HepG2 (cell line): ENCODE data around the gene AMD1. TPM values are rescaled to one million over a fixed set of nuclear protein-coding genes. Genes with fewer than 3 reads are reported as not detected.

ENCODE experiments used
- ARNT ChIP-seq: fragments of 450-650 bp; IDR thresholded peaks from 2 replicates; pipeline ENCODE4 v1.6.1; 2017
- CSRNP2 ChIP-seq: sonication (generic); formaldehyde crosslinking; conservative IDR thresholded peaks from 2 replicates; pipeline ENCODE4 v1.8.0; 2022; ENCODE audit warnings: low read depth, missing genetic modification reagents
- FOXM1 ChIP-seq: sonication (generic); formaldehyde crosslinking; IDR thresholded peaks from 2 replicates; pipeline ENCODE4 v1.5.0; 2020; ENCODE audit warnings: missing genetic modification reagents
- GPN1 ChIP-seq: sonication (generic); formaldehyde crosslinking; IDR thresholded peaks from 2 replicates; pipeline ENCODE4 v1.5.1; 2020; ENCODE audit warnings: missing genetic modification reagents, borderline replicate concordance
- HIVEP1 ChIP-seq: sonication (generic); formaldehyde crosslinking; IDR thresholded peaks from 2 replicates; pipeline ENCODE4 v1.4.0; 2020; ENCODE audit warnings: mild to moderate bottlenecking, missing genetic modification reagents
- HNRNPH1 ChIP-seq: fragments of 200-400 bp; formaldehyde crosslinking; optimal IDR thresholded peaks from 2 replicates; pipeline ENCODE3; 2017; ENCODE audit warnings: mild to moderate bottlenecking, low read depth, low read length
- HOXD1 ChIP-seq: sonication (generic); formaldehyde crosslinking; IDR thresholded peaks from 2 replicates; pipeline ENCODE4 v1.5.0; 2020; ENCODE audit warnings: missing genetic modification reagents
- JUND ChIP-seq: sonication (generic); formaldehyde crosslinking; IDR thresholded peaks from 2 replicates; pipeline ENCODE4 v1.8.0; 2022; ENCODE audit warnings: mild to moderate bottlenecking, missing genetic modification reagents
- KLF11 ChIP-seq: IDR thresholded peaks from 2 replicates; pipeline ENCODE4 v1.6.1; 2016; ENCODE audit warnings: missing compliant biosample characterization
- ONECUT2 ChIP-seq: sonication (generic); formaldehyde crosslinking; IDR thresholded peaks from 2 replicates; pipeline ENCODE4 v1.4.0; 2020; ENCODE audit warnings: missing genetic modification reagents
- SCMH1 ChIP-seq: sonication (generic); formaldehyde crosslinking; IDR thresholded peaks from 2 replicates; pipeline ENCODE4 v1.9.0; 2021; ENCODE audit warnings: missing genetic modification reagents, mild to moderate bottlenecking, borderline replicate concordance
- SMAD3 ChIP-seq: sonication (generic); formaldehyde crosslinking; IDR thresholded peaks from 2 replicates; pipeline ENCODE4 v1.4.0; 2020; ENCODE audit warnings: missing genetic modification reagents
- SNAI1 ChIP-seq: sonication (generic); formaldehyde crosslinking; IDR thresholded peaks from 2 replicates; pipeline ENCODE4 v1.5.0; 2020; ENCODE audit warnings: mild to moderate bottlenecking, missing genetic modification reagents, borderline replicate concordance
- ZFP62 ChIP-seq: sonication (generic); formaldehyde crosslinking; IDR thresholded peaks from 2 replicates; pipeline ENCODE4 v1.4.0; 2020; ENCODE audit warnings: missing genetic modification reagents
- ZMYM4 ChIP-seq: sonication (generic); formaldehyde crosslinking; IDR thresholded peaks from 2 replicates; pipeline ENCODE4 v1.8.1; 2023; ENCODE audit warnings: mild to moderate bottlenecking, missing genetic modification reagents
- ZNF121 ChIP-seq: sonication (generic); formaldehyde crosslinking; IDR thresholded peaks from 2 replicates; pipeline ENCODE4 v1.5.0; 2020; ENCODE audit warnings: mild to moderate bottlenecking, missing genetic modification reagents
- ZNF180 ChIP-seq: sonication (generic); formaldehyde crosslinking; IDR thresholded peaks from 2 replicates; pipeline ENCODE4 v1.4.0; 2020; ENCODE audit warnings: low read depth, missing genetic modification reagents, borderline replicate concordance
- ZNF30 ChIP-seq: sonication (generic); formaldehyde crosslinking; IDR thresholded peaks from 2 replicates; pipeline ENCODE4 v1.5.0; 2020; ENCODE audit warnings: mild to moderate bottlenecking, missing genetic modification reagents
- ZNF333 ChIP-seq: sonication (generic); formaldehyde crosslinking; IDR thresholded peaks from 2 replicates; pipeline ENCODE4 v1.4.0; 2020; ENCODE audit warnings: mild to moderate bottlenecking, missing genetic modification reagents, borderline replicate concordance
- ZNF44 ChIP-seq: sonication (generic); formaldehyde crosslinking; IDR thresholded peaks from 2 replicates; pipeline ENCODE4 v1.5.1; 2020; ENCODE audit warnings: mild to moderate bottlenecking, missing genetic modification reagents
- polyA plus RNA-seq, 8 experiments: library from polyadenylated mRNA; depleted of rRNA in 3 of 8; stranded (reverse) in 7 of 8; unstranded in 1 of 8; fragments of >200 nt; fragmentation: Illumina TruSeq in 4 of 8; extraction: Trizol in 4 of 8; gene quantifications; 2 replicates each; pipeline versions ENCODE4 v1.2.1 to v1.2.3, GENCODE V29; 2011 to 2016; ENCODE audit warnings: low read depth in 4 of 8, missing spikeins in 1 of 8, mixed read lengths in 1 of 8; ENCODE audit not compliant: insufficient read depth in 1 of 8
- total RNA-seq, 5 experiments: library from RNA; depleted of rRNA; stranded (reverse); fragments of >200 nt; fragmentation: Illumina TruSeq; extraction: Trizol; gene quantifications; 2 replicates each; pipeline ENCODE4 v1.2.3, GENCODE V29; 2016; ENCODE audit warnings: low read depth in 1 of 5
- TF ChIP-seq, protein P1 (sequence below): sonication (generic); formaldehyde crosslinking; IDR thresholded peaks from 2 replicates; pipeline ENCODE4 v1.8.1; 2022; ENCODE audit warnings: low read depth, mild to moderate bottlenecking, missing genetic modification reagents
- TF ChIP-seq, protein P2 (sequence below): sonication (generic); formaldehyde crosslinking; IDR thresholded peaks from 2 replicates; pipeline ENCODE4 v1.5.0; 2020; ENCODE audit warnings: missing genetic modification reagents
- TF ChIP-seq, protein P3 (sequence below): sonication (generic); formaldehyde crosslinking; conservative IDR thresholded peaks from 2 replicates; pipeline ENCODE4 v1.4.0; 2020; ENCODE audit warnings: missing genetic modification reagents

Gene AMD1
- total and polyA plus RNA-seq, 2 of the 13 experiments (the other 11 are each of a cell fraction or from before 2014, with no cell fraction given), result 108 to 123 TPM

DNA sequence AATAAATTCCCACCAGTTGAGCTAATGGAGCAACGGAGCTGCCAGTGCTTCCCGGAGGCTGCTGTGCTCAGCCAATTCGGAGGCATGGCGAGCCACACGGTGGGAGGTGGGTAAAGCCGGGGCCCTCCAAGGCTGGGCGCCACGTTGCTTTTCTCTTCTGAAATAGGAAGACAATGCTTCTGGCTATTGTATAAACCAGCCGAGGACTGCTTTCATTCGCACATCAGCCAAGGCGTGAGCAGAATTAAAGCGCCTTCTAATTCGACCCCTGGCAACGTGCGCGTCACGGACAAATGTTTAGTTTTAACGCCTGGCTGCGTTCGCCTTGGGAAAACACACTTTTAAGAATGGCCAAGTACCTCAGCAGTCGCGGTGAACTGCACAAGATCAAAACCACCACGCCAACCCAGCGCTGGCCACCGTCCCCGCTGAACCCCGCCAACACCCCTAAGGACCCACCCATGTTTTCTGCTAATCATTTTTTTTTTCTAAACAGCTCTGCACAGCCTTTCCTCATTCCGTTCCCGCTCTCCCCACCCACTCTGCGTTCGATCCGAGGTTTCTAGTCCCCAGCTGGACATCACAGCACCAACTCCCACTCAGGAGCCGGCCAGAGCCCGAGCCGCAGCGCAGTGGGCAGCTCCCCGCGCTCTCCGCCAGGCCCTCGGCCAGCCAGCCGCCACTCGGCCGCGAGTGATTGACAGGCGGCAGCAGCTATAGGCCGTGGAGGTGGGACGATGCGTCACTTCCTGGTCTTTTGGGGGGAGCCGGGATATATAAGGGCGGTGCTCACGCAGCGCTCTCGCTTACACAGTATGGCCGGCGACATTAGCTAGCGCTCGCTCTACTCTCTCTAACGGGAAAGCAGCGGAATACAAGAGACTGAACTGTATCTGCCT, at the start of gene AMD1 (continued):
- TF ChIP-seq, protein P1, sequence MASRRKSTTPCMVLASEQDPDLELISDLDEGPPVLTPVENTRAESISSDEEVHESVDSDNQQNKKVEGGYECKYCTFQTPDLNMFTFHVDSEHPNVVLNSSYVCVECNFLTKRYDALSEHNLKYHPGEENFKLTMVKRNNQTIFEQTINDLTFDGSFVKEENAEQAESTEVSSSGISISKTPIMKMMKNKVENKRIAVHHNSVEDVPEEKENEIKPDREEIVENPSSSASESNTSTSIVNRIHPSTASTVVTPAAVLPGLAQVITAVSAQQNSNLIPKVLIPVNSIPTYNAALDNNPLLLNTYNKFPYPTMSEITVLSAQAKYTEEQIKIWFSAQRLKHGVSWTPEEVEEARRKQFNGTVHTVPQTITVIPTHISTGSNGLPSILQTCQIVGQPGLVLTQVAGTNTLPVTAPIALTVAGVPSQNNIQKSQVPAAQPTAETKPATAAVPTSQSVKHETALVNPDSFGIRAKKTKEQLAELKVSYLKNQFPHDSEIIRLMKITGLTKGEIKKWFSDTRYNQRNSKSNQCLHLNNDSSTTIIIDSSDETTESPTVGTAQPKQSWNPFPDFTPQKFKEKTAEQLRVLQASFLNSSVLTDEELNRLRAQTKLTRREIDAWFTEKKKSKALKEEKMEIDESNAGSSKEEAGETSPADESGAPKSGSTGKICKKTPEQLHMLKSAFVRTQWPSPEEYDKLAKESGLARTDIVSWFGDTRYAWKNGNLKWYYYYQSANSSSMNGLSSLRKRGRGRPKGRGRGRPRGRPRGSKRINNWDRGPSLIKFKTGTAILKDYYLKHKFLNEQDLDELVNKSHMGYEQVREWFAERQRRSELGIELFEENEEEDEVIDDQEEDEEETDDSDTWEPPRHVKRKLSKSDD (CRISPR knock-in tag), result no peak; the same call in 1 of the 2 replicates
- peak; percentile 67; the same call in 1 of the 2 replicates for TF ChIP-seq KLF11 (CRISPR knock-in tag)
- 0 out of 2 replicates have a peak, but pooled peaks have one; percentile 41 for TF ChIP-seq HOXD1 (CRISPR knock-in tag)
- TF ChIP-seq SNAI1, result no peak
- TF ChIP-seq ARNT, result no peak
- no peak for TF ChIP-seq ONECUT2 (CRISPR knock-in tag)
- TF ChIP-seq GPN1 (CRISPR knock-in tag), result no peak
- TF ChIP-seq, protein P2, sequence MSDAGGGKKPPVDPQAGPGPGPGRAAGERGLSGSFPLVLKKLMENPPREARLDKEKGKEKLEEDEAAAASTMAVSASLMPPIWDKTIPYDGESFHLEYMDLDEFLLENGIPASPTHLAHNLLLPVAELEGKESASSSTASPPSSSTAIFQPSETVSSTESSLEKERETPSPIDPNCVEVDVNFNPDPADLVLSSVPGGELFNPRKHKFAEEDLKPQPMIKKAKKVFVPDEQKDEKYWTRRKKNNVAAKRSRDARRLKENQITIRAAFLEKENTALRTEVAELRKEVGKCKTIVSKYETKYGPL (CRISPR knock-in tag), result 0 out of 2 replicates have a peak, but pooled peaks have one; percentile 73
- no peak for TF ChIP-seq ZNF121 (CRISPR knock-in tag)
- TF ChIP-seq HIVEP1 (CRISPR knock-in tag), result no peak
- peak; percentile 97 for TF ChIP-seq ZMYM4 (CRISPR knock-in tag)
- TF ChIP-seq SMAD3, result peak; percentile 45; the same call in 1 of the 2 replicates
- TF ChIP-seq ZNF333 (CRISPR knock-in tag), result no peak
- no peak for TF ChIP-seq CSRNP2 (CRISPR knock-in tag)
- no peak for TF ChIP-seq ZNF44 (CRISPR knock-in tag)
- no peak for TF ChIP-seq SCMH1 (CRISPR knock-in tag)
- TF ChIP-seq, protein P3, sequence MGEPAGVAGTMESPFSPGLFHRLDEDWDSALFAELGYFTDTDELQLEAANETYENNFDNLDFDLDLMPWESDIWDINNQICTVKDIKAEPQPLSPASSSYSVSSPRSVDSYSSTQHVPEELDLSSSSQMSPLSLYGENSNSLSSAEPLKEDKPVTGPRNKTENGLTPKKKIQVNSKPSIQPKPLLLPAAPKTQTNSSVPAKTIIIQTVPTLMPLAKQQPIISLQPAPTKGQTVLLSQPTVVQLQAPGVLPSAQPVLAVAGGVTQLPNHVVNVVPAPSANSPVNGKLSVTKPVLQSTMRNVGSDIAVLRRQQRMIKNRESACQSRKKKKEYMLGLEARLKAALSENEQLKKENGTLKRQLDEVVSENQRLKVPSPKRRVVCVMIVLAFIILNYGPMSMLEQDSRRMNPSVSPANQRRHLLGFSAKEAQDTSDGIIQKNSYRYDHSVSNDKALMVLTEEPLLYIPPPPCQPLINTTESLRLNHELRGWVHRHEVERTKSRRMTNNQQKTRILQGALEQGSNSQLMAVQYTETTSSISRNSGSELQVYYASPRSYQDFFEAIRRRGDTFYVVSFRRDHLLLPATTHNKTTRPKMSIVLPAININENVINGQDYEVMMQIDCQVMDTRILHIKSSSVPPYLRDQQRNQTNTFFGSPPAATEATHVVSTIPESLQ (CRISPR knock-in tag), result 0 out of 2 replicates have a peak, but pooled peaks have one; percentile 51
- TF ChIP-seq JUND (CRISPR knock-in tag), result peak; percentile 43; the same call in 1 of the 2 replicates
- TF ChIP-seq ZNF30 (CRISPR knock-in tag), result no peak
- no peak for TF ChIP-seq HNRNPH1
- TF ChIP-seq ZFP62 (CRISPR knock-in tag), result no peak
- TF ChIP-seq ZNF180 (CRISPR knock-in tag), result no peak
- TF ChIP-seq FOXM1 (CRISPR knock-in tag), result no peak
